CD4-positive, CD25-positive, alpha-beta regulatory T cell (primary cell): Measurements from ENCODE around the gene DISP2. TPM values are rescaled to one million over a fixed set of nuclear protein-coding genes. Genes with fewer than 3 reads are reported as not detected.

ENCODE experiments used
- ATAC-seq, 2 donors: fragments of 150-1000 bp; cut with Tn5 transposase; one replicate each; pipeline ENCODE4 v1.10.0; 2021; ENCODE audit warnings: low read depth in 2 of 2, moderate number of reproducible peaks in 2 of 2, moderate library complexity in 1 of 2
- DNase-seq, 3 donors: peaks; one replicate each; pipeline versions ENCODE4 v3.0.0 to v3.0.0-alpha.2; 2012 to 2022; ENCODE audit warnings: mixed read lengths in 1 of 3
- H3K27ac ChIP-seq: one replicate; pipeline ENCODE4 v1.7.0; 2013; ENCODE audit warnings: mild to moderate bottlenecking, low read length; ENCODE audit not compliant: insufficient read depth, poor library complexity, severe bottlenecking
- H3K27me3 ChIP-seq: one replicate; pipeline ENCODE4 v1.7.0; 2013; ENCODE audit warnings: low read length; ENCODE audit not compliant: control insufficient read depth, insufficient read depth
- H3K36me3 ChIP-seq: one replicate; pipeline ENCODE4 v1.7.0; 2013; ENCODE audit warnings: mild to moderate bottlenecking, low read length, moderate library complexity; ENCODE audit not compliant: control insufficient read depth, insufficient read depth
- H3K4me1 ChIP-seq: 2 replicates; pipeline ENCODE4 v1.7.0; 2013; ENCODE audit warnings: mild to moderate bottlenecking, low read length; ENCODE audit not compliant: insufficient read depth, control insufficient read depth, poor library complexity, severe bottlenecking
- H3K4me3 ChIP-seq: one replicate; pipeline ENCODE4 v1.7.0; 2013; ENCODE audit warnings: low read depth, mild to moderate bottlenecking, low read length, moderate library complexity
- H3K9me3 ChIP-seq, 2 experiments: 1 replicate in 1 of 2; 2 replicates in 1 of 2; pipeline ENCODE4 v1.7.0; 2013; ENCODE audit warnings: low read length in 2 of 2, mild to moderate bottlenecking in 1 of 2, moderate library complexity in 1 of 2; ENCODE audit not compliant: control insufficient read depth in 2 of 2
- H3K27ac Mint-ChIP-seq, 3 donors: one replicate each; pipeline ENCODE4 v1.8.0; 2020 to 2022; ENCODE audit warnings: mild to moderate bottlenecking in 3 of 3, mixed read lengths in 3 of 3, moderate library complexity in 2 of 3
- H3K27me3 Mint-ChIP-seq: one replicate; pipeline ENCODE4 v1.8.0; 2022; ENCODE audit warnings: mild to moderate bottlenecking, mixed read lengths
- H3K36me3 Mint-ChIP-seq: one replicate; pipeline ENCODE4 v1.8.0; 2020; ENCODE audit warnings: mixed read lengths
- H3K4me1 Mint-ChIP-seq, 4 donors: one replicate each; pipeline ENCODE4 v1.8.0; 2020 to 2022; ENCODE audit warnings: mixed read lengths in 4 of 4, mild to moderate bottlenecking in 1 of 4
- H3K4me3 Mint-ChIP-seq, 4 donors: one replicate each; pipeline ENCODE4 v1.8.0; 2020 to 2022; ENCODE audit warnings: mild to moderate bottlenecking in 4 of 4, mixed read lengths in 4 of 4, moderate library complexity in 3 of 4
- H3K9me3 Mint-ChIP-seq, 7 donors: one replicate each; pipeline ENCODE4 v1.8.0; 2020 to 2022; ENCODE audit warnings: mixed read lengths in 7 of 7, mild to moderate bottlenecking in 3 of 7, moderate library complexity in 2 of 7
- polyA plus RNA-seq, 4 donors: library from polyadenylated mRNA; unstranded; fragments of 300-500 nt; fragmentation: Illumina TruSeq; gene quantifications; one replicate each; pipeline ENCODE4 v1.2.3, GENCODE V29; 2021
- total RNA-seq: library from RNA; stranded (reverse); gene quantifications from one replicate; pipeline ENCODE4 v1.2.3, GENCODE V29; 2022

DISP2 gene
- total and polyA plus RNA-seq, 5 donors from 2014 or later, result 0.10 to 0.54 (median 0.22) TPM

DNA sequence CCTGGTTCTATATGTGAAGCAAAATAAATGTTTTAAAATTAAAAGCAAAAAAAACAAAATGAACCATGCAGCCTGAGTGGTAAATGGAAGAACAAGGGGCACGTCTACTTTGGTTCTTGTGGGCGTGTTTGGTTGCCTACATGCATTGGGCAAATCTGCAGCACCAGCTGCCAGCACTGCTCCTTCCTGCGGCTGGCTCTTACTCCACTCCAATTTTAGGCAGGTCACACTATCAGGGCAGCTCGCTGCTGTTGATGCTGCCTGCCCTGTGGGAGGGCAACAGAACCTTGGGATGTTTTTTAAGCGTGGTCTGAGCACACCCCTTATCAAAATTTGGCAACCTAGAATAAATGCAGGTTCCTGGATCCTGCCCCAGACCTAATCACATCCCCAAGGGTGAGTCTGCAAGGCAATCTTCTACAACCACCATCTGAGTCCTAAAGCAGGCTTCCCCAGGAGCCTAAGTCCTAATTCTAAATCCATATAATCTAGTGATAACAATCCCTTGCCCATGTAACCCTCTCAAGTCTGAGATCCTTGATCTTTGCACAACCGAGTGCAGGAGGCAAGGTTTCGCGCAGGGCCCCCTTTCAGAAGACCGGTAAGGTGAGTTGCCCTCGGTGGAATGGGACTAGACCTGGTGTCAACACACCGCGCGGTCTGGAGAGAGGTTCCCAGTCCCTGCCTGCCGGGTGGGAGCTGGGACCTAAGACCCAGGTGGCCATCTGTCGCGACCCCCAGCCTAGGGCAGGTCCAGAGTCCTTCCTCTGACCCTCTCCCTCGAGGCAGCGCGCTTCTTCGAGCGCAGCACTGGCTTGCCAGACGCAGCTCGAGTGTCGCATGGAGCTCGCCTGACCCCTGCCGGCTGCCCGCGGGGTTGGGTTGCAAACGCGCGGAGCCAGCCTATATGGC, 63.5 kb downstream of the DISP2 start:
- H3K27me3 Mint-ChIP-seq, result no peaks in the 10 kb centered on the region
- DNase-seq, result peak; percentile 67 to 78 (median 75)
- Histone ChIP-seq H3K27ac (no peak overlapping the region), H3K4me3 (no peak overlapping the region), H3K4me1 (peaks cover 5% of the 10 kb centered on the region), H3K27me3 (no peaks in the 10 kb centered on the region), H3K36me3 (peaks cover 3% of the 10 kb centered on the region), H3K9me3 (no peaks in the 10 kb centered on the region)
- no peaks in the 10 kb centered on the region for H3K9me3 Mint-ChIP-seq
- H3K27ac Mint-ChIP-seq, result no peak overlapping the region
- H3K4me1 Mint-ChIP-seq, result peaks cover 0 to 2% (median 0%) of the 10 kb centered on the region in 4 donors
- peak overlapping the region in 1 of 4 donors; percentile 21 for H3K4me3 Mint-ChIP-seq
- H3K36me3 Mint-ChIP-seq, result no peaks in the 10 kb centered on the region
- ATAC-seq, result peak; percentile 90 to 93

DNA sequence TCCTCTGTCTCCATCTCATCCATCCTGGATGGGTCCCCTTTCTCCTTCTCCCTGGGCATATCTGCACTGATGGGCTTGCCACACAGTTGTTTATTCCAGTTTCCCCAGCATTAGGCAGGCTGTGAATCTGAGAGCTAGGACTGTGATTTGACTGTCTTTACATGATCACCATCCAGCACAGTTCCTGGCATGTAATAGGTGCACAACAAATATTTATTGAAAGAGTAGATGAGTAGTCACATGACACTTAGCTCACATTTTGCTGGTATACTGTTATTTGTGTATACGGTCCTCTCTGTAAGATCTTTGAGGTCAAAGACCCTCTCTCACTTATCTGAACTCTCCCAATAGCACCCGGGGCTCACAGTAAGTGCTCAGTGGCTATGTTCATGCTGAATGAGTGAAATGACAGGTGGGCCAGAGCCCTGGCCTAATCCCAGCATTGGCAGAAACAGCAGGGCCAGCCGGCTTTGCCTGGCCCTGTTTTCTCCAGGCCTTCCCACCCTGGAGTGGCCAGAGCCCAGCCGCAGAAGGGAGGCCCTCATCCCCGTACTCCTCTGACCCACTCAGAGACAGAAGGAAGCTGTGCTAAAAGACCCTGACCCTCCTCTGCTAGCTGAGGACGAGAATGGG, 66.6 kb downstream of the DISP2 start:
- Mint-ChIP-seq H3K4me1 (peaks cover 0 to 2% (median 0%) of the 10 kb centered on the region in 4 donors), H3K27ac (no peak overlapping the region), H3K36me3 (no peaks in the 10 kb centered on the region), H3K27me3 (no peaks in the 10 kb centered on the region), H3K4me3 (no peak overlapping the region), H3K9me3 (no peaks in the 10 kb centered on the region)
- no peaks in the 10 kb centered on the region for H3K27me3 ChIP-seq
- peaks cover 5% of the 10 kb centered on the region for H3K4me1 ChIP-seq
- H3K9me3 ChIP-seq, result no peaks in the 10 kb centered on the region
- H3K36me3 ChIP-seq, result no peaks in the 10 kb centered on the region
- H3K27ac ChIP-seq, result no peak overlapping the region
- H3K4me3 ChIP-seq, result no peak overlapping the region
- DNase-seq (no peak), ATAC-seq (no peak)

DNA sequence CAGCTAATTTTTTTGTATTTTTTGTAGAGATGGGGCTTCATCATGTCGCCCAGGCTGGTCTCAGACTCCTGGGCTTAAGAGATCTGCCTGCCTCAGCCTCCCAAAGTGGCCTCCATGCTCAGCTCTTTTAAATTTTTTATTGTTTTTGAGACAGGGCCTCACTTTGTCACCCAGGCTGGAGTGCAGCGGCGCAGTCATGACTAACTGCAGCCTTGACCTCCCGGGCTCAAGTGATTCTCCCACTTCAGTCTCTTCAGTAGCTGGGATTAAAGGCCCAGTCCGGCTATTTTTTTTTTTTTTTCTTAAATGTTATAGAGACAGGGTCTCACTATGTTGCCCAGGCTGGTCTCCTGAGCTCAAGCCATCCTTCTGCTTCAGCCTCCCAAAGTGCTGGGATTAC, 67.7 kb downstream of the DISP2 start:
- no peak overlapping the region for H3K4me3 Mint-ChIP-seq
- no peaks in the 10 kb centered on the region for H3K36me3 ChIP-seq
- H3K4me1 Mint-ChIP-seq, result peaks cover 0 to 2% (median 0%) of the 10 kb centered on the region in 4 donors
- no peak overlapping the region for H3K27ac ChIP-seq
- DNase-seq (no peak), ATAC-seq (no peak)
- H3K27ac Mint-ChIP-seq, result no peak overlapping the region
- H3K27me3 Mint-ChIP-seq, result no peaks in the 10 kb centered on the region
- no peaks in the 10 kb centered on the region for H3K9me3 ChIP-seq
- no peaks in the 10 kb centered on the region for H3K36me3 Mint-ChIP-seq
- peaks cover 5% of the 10 kb centered on the region for H3K4me1 ChIP-seq
- no peaks in the 10 kb centered on the region for H3K9me3 Mint-ChIP-seq
- no peak overlapping the region for H3K4me3 ChIP-seq
- no peaks in the 10 kb centered on the region for H3K27me3 ChIP-seq

GRCh38 chr15:40427188-40427587, 69.2 kb downstream of the DISP2 start:
- H3K36me3 Mint-ChIP-seq, result no peaks in the 10 kb centered on the region
- H3K4me3 Mint-ChIP-seq, result no peak overlapping the region
- Histone ChIP-seq H3K36me3 (no peaks in the 10 kb centered on the region), H3K9me3 (no peaks in the 10 kb centered on the region), H3K27ac (no peak overlapping the region), H3K4me1 (no peaks in the 10 kb centered on the region), H3K27me3 (no peaks in the 10 kb centered on the region), H3K4me3 (no peak overlapping the region)
- H3K27ac Mint-ChIP-seq, result no peak overlapping the region
- no peaks in the 10 kb centered on the region for H3K27me3 Mint-ChIP-seq
- no peaks in the 10 kb centered on the region for H3K9me3 Mint-ChIP-seq
- DNase-seq (no peak), ATAC-seq (no peak)
- H3K4me1 Mint-ChIP-seq, result no peaks in the 10 kb centered on the region

- no peak overlapping the region for H3K4me3 ChIP-seq
- H3K27ac ChIP-seq, result no peak overlapping the region
- H3K36me3 Mint-ChIP-seq, result no peaks in the 10 kb centered on the region
- no peaks in the 10 kb centered on the region for H3K9me3 ChIP-seq
- ATAC-seq, result no peak
- H3K27ac Mint-ChIP-seq, result no peak overlapping the region
- no peaks in the 10 kb centered on the region for H3K36me3 ChIP-seq
- no peaks in the 10 kb centered on the region for H3K9me3 Mint-ChIP-seq
- no peak for DNase-seq
- no peaks in the 10 kb centered on the region for H3K4me1 ChIP-seq
- no peaks in the 10 kb centered on the region for H3K27me3 ChIP-seq
- H3K4me1 Mint-ChIP-seq, result no peaks in the 10 kb centered on the region
- H3K4me3 Mint-ChIP-seq, result no peak overlapping the region
- peaks cover 6% of the 10 kb centered on the region for H3K27me3 Mint-ChIP-seq
Measured at GRCh38 chr15:40428185-40428584, 70.2 kb downstream of the DISP2 start.

Other genes with a start within 250 kb of the DISP2 start
- 8.2 TPM for gene BMF, start 249.3 kb upstream of the DISP2 start, total RNA-seq
- gene BMF, start 249.3 kb upstream of the DISP2 start, polyA plus RNA-seq, result 1 to 10 TPM in 2 of 4 donors, under 1 TPM in 2; 0.86 to 1.5 (median 1.2) TPM
- gene BUB1B, start 197.2 kb upstream of the DISP2 start, total RNA-seq, result 4.8 TPM
- gene BUB1B, start 197.2 kb upstream of the DISP2 start, polyA plus RNA-seq, result 1 to 10 TPM in 1 of 4 donors, under 1 TPM in 2, not detected in 1; 0.37 to 2.2 (median 0.86) TPM
- gene PAK6, start 119.2 kb upstream of the DISP2 start, total RNA-seq, result not detected
- gene PAK6, start 119.2 kb upstream of the DISP2 start, polyA plus RNA-seq, result not detected
- gene ANKRD63, start 75.2 kb upstream of the DISP2 start, total RNA-seq, result 0.35 TPM
- gene ANKRD63, start 75.2 kb upstream of the DISP2 start, polyA plus RNA-seq, result not detected
- 305 TPM for gene PLCB2, start 50.3 kb upstream of the DISP2 start, total RNA-seq
- gene PLCB2, start 50.3 kb upstream of the DISP2 start, polyA plus RNA-seq, result 10 to 100 TPM; 17.3 to 24.6 (median 19.8) TPM
- gene INAFM2, start 34.5 kb upstream of the DISP2 start, total RNA-seq, result 10.0 TPM
- gene INAFM2, start 34.5 kb upstream of the DISP2 start, polyA plus RNA-seq, result 1 to 10 TPM in 3 of 4 donors, under 1 TPM in 1; 0.67 to 2.2 (median 1.7) TPM
- gene CCDC9B, start 17.3 kb upstream of the DISP2 start, total RNA-seq, result 3.7 TPM
- under 1 TPM in 1 of 4 donors, not detected in 3; 0.10 TPM for gene CCDC9B, start 17.3 kb upstream of the DISP2 start, polyA plus RNA-seq
- gene PHGR1, start 7.2 kb upstream of the DISP2 start, total RNA-seq, result not detected
- not detected for gene PHGR1, start 7.2 kb upstream of the DISP2 start, polyA plus RNA-seq
- 10.5 TPM for gene KNSTRN, start 24.5 kb downstream of the DISP2 start, total RNA-seq
- gene KNSTRN, start 24.5 kb downstream of the DISP2 start, polyA plus RNA-seq, result 1 to 10 TPM; 3.3 to 6.1 (median 4.4) TPM
- gene IVD, start 47.6 kb downstream of the DISP2 start, total RNA-seq, result 40.2 TPM
- gene IVD, start 47.6 kb downstream of the DISP2 start, polyA plus RNA-seq, result 10 to 100 TPM; 25.0 to 36.3 (median 32.4) TPM
- gene BAHD1, start 82.7 kb downstream of the DISP2 start, total RNA-seq, result 32.9 TPM
- gene BAHD1, start 82.7 kb downstream of the DISP2 start, polyA plus RNA-seq, result 1 to 10 TPM; 1.3 to 1.6 (median 1.5) TPM
- gene CHST14, start 112.8 kb downstream of the DISP2 start, total RNA-seq, result 6.3 TPM
- gene CHST14, start 112.8 kb downstream of the DISP2 start, polyA plus RNA-seq, result 1 to 10 TPM; 1.1 to 2.0 (median 1.4) TPM
- gene CCDC32, start 206.8 kb downstream of the DISP2 start, total RNA-seq, result 30.6 TPM
- gene CCDC32, start 206.8 kb downstream of the DISP2 start, polyA plus RNA-seq, result 10 to 100 TPM; 49.7 to 57.2 (median 53.9) TPM
- gene RPUSD2, start 211.1 kb downstream of the DISP2 start, total RNA-seq, result 13.5 TPM
- 10 to 100 TPM; 21.2 to 27.7 (median 25.6) TPM for gene RPUSD2, start 211.1 kb downstream of the DISP2 start, polyA plus RNA-seq
- gene KNL1, start 236.0 kb downstream of the DISP2 start, total RNA-seq, result 9.7 TPM
- gene KNL1, start 236.0 kb downstream of the DISP2 start, polyA plus RNA-seq, result 1 to 10 TPM in 2 of 4 donors, under 1 TPM in 2; 0.46 to 1.6 (median 1.2) TPM